GM18951 (cell line): ENCODE results near the gene EPOP.
"Not testable (repeated sequence)": the region's sequence is repeated elsewhere in the genome, so short reads cannot be mapped to it uniquely, and the experiment has no call there.

ENCODE experiments used
- POLR2A ChIP-seq: IDR thresholded peaks from 4 replicates; pipeline ENCODE4 v1.6.1; 2011; ENCODE audit warnings: mild to moderate bottlenecking; ENCODE audit not compliant: insufficient read length, insufficient read depth; ENCODE audit errors: extremely low read depth
- in situ Hi-C: fragments of 300-500 bp; cut with MboI; formaldehyde crosslinking; loops from one replicate; pipeline ENCODE4 v1.12.0; 2022; ENCODE audit warnings: low sequenced_read_pairs, mixed read lengths, inconsistent platforms; ENCODE audit not compliant: unreplicated experiment

EPOP gene

GRCh38 chr17:38625482-38625881, 49.3 kb downstream of the EPOP start:
- in situ Hi-C loops, result no loop called here

GRCh38 chr17:38624782-38625355, 49.9 kb downstream of the EPOP start:
- in situ Hi-C loops, result not testable (repeated sequence)

More at GRCh38 chr17:38625482-38625881, 49.3 kb downstream of the EPOP start:
- TF ChIP-seq POLR2A, result no peak
